GM23248 (cell line): ENCODE measurements around the gene WBP4.

Source experiments
- EZH2 ChIP-seq: fragments of 200-600 bp; sonication (generic); IDR thresholded peaks from 2 replicates; pipeline ENCODE4 v1.6.1; 2018; ENCODE audit warnings: antibody characterized with exemption, mild to moderate bottlenecking; ENCODE audit not compliant: insufficient read depth, poor library complexity, severe bottlenecking
- EZH2phosphoT487 ChIP-seq: fragments of 200-600 bp; sonication (generic); IDR thresholded peaks from 2 replicates; pipeline ENCODE4 v1.6.1; 2018; ENCODE audit warnings: antibody characterized with exemption, moderate library complexity, mild to moderate bottlenecking, low read depth; ENCODE audit not compliant: insufficient read depth

DNA sequence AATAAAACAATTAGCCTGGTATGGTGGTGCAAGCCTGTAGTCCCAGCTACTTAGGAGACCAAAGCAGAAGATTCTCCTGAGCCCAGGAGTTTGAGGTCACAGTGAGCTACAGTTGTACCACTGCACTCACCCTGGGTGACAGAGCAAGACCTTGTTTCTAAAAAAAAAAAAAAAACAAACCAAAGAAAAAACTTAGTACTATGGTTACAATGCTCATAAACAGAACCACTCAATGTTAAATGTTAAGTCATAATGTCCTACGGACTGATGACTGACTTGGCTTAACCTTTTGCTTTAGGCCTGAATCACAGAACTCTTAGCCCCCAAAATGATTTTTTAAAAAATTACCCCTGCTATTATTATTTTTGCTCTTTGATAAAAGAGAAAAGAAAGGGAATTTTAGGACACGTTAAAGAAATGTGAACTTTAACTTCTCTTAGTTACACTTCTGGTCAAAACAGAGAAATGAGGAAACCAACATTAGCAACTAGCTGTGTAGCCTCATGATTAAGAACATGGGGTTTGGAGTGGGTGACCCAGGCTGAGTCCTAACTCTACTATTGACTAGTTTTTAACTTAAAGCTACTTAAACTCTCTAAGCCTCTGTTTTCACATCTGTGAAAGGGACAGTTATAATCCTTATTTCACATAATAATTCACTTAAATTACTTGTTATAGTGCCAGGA, 28.5 kb upstream of the WBP4 start:
- TF ChIP-seq EZH2 (no peak), EZH2phosphoT487 (no peak)
